Neuronal stem cell (in vitro differentiated cells): ENCODE data around the gene FCHSD2.

ENCODE experiments used
- DNase-seq: peaks from one replicate; pipeline ENCODE4 v3.0.0-alpha.2; 2013; ENCODE audit warnings: low spot score
- H2AFZ ChIP-seq: one replicate; pipeline ENCODE4 v1.6.1; 2013; ENCODE audit warnings: mild to moderate bottlenecking, low read length, inconsistent platforms
- H2AK5ac ChIP-seq: 2 replicates; pipeline ENCODE4 v1.6.1; 2013; ENCODE audit warnings: low read depth, mild to moderate bottlenecking, inconsistent platforms, low read length, moderate library complexity, mixed read lengths
- H2BK120ac ChIP-seq: 2 replicates; pipeline ENCODE4 v1.6.1; 2013; ENCODE audit warnings: low read depth, mild to moderate bottlenecking, inconsistent platforms, low read length, moderate library complexity, mixed read lengths
- H2BK12ac ChIP-seq: one replicate; pipeline ENCODE4 v1.6.1; 2013; ENCODE audit warnings: low read length, inconsistent platforms
- H2BK15ac ChIP-seq: 2 replicates; pipeline ENCODE4 v1.6.1; 2013; ENCODE audit warnings: mild to moderate bottlenecking, low read length, inconsistent platforms, mixed read lengths
- H2BK5ac ChIP-seq: one replicate; pipeline ENCODE4 v1.6.1; 2013; ENCODE audit warnings: inconsistent platforms, mild to moderate bottlenecking, low read length, moderate library complexity
- H3K14ac ChIP-seq: one replicate; pipeline ENCODE4 v1.6.1; 2013; ENCODE audit warnings: low read length, inconsistent platforms
- H3K18ac ChIP-seq: 2 replicates; pipeline ENCODE4 v1.6.1; 2013; ENCODE audit warnings: low read length, inconsistent platforms
- H3K23ac ChIP-seq: 2 replicates; pipeline ENCODE4 v1.6.1; 2013; ENCODE audit warnings: low read depth, mild to moderate bottlenecking, mixed read lengths, low read length, inconsistent platforms; ENCODE audit not compliant: poor library complexity
- H3K27ac ChIP-seq: replicated peaks from 3 replicates; pipeline ENCODE4 v1.5.1; 2013; ENCODE audit warnings: low read length, inconsistent platforms
- H3K27me3 ChIP-seq, 3 experiments: 2 replicates each; pipeline ENCODE4 v1.6.1; 2013; ENCODE audit warnings: low read length in 3 of 3, mild to moderate bottlenecking in 2 of 3, inconsistent platforms in 1 of 3, low read depth in 1 of 3, mixed read lengths in 1 of 3, moderate library complexity in 1 of 3; ENCODE audit not compliant: control insufficient read depth in 3 of 3, insufficient read depth in 3 of 3
- H3K36me3 ChIP-seq, 2 donors: replicated peaks in 1 of 2; 2 replicates each; pipeline ENCODE4 v1.6.1; 2013; ENCODE audit warnings: low read length in 2 of 2; ENCODE audit not compliant: control insufficient read depth in 2 of 2, insufficient read depth in 2 of 2
- H3K4ac ChIP-seq: 2 replicates; pipeline ENCODE4 v1.6.1; 2013; ENCODE audit warnings: inconsistent platforms, mild to moderate bottlenecking, low read length, moderate library complexity
- H3K4me1 ChIP-seq, 2 donors: 1 replicate in 1 of 2; 2 replicates in 1 of 2; pipeline ENCODE4 v1.6.1; 2013; ENCODE audit warnings: low read length in 2 of 2, low read depth in 1 of 2; ENCODE audit not compliant: control insufficient read depth in 2 of 2, insufficient read depth in 1 of 2
- H3K4me2 ChIP-seq: one replicate; pipeline ENCODE4 v1.6.1; 2013; ENCODE audit warnings: mild to moderate bottlenecking, low read length, inconsistent platforms; ENCODE audit not compliant: insufficient read depth, poor library complexity, severe bottlenecking
- H3K4me3 ChIP-seq, 2 donors: 2 replicates each; pipeline ENCODE4 v1.5.1; 2013; ENCODE audit warnings: low read length in 2 of 2, mild to moderate bottlenecking in 2 of 2, inconsistent platforms in 1 of 2, moderate library complexity in 1 of 2
- H3K79me1 ChIP-seq: one replicate; pipeline ENCODE4 v1.6.1; 2013; ENCODE audit warnings: low read depth, mild to moderate bottlenecking, inconsistent platforms, low read length, moderate library complexity
- H3K9ac ChIP-seq: one replicate; pipeline ENCODE4 v1.6.1; 2013; ENCODE audit warnings: mild to moderate bottlenecking, low read depth, low read length, inconsistent platforms; ENCODE audit not compliant: poor library complexity
- H3K9me3 ChIP-seq, 2 donors: replicated peaks in 1 of 2; 2 replicates each; pipeline versions ENCODE3 to v1.6.1; 2013; ENCODE audit warnings: low read length in 2 of 2, mild to moderate bottlenecking in 2 of 2, inconsistent platforms in 1 of 2, low read depth in 1 of 2, mixed read lengths in 1 of 2, moderate library complexity in 1 of 2; ENCODE audit not compliant: control insufficient read depth in 2 of 2, insufficient read depth in 1 of 2
- H4K8ac ChIP-seq: one replicate; pipeline ENCODE4 v1.6.1; 2013; ENCODE audit warnings: low read depth, mild to moderate bottlenecking, inconsistent platforms, low read length, moderate library complexity
- H4K91ac ChIP-seq: one replicate; pipeline ENCODE4 v1.6.1; 2013; ENCODE audit warnings: low read length, low read depth, mild to moderate bottlenecking, inconsistent platforms; ENCODE audit not compliant: poor library complexity
- WGBS, 2 donors: extraction: QIAGEN DNeasy Blood & Tissue Kit; methylation state at CpG; one replicate each; pipeline ENCODE4 v1.1.7; 2013; ENCODE audit warnings: missing lambda C conversion rate in 2 of 2, mixed read lengths in 1 of 2; ENCODE audit not compliant: insufficient read length in 2 of 2, insufficient replicate concordance in 1 of 2; ENCODE audit errors: extremely low coverage in 2 of 2; 5-methylcytosine and 5-hydroxymethylcytosine counted together

Gene FCHSD2

DNA sequence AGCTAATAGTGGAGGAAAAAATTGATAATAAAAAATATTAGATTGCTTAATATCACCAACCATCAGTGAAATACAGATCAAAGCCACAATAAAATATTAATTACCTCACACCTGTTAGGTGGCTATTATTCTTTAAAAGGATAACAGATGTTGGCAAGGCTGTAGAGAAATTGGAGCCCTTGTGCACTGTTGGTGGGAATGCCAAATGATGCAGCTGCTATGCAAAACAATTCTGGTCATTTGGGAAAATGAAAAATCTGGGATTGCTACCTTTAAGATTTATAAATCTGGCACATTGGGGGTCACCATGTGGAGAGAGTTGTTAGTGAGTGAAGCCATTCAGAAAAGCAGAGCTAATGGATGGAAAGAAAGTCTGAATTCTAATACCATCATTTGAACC, 143.4 kb downstream of the FCHSD2 start:
- Histone ChIP-seq H3K27me3 (no peaks in the 10 kb centered on the region), H3K18ac (no peak overlapping the region), H3K4ac (no peak overlapping the region), H3K27ac (no peak overlapping the region), H2BK12ac (no peak overlapping the region), H3K23ac (no peak overlapping the region), H3K9me3 (peaks cover 0 to 3% of the 10 kb centered on the region in 2 donors), H3K4me3 (no peak overlapping the region), H4K8ac (no peak overlapping the region), H3K4me2 (no peak overlapping the region), H2BK15ac (no peak overlapping the region), H3K4me1 (no peaks in the 10 kb centered on the region), H2AFZ (no peak overlapping the region), H2BK5ac (no peak overlapping the region), H4K91ac (no peak overlapping the region), H3K79me1 (no peaks in the 10 kb centered on the region), H2AK5ac (no peak overlapping the region), H2BK120ac (no peak overlapping the region), H3K14ac (no peak overlapping the region), H3K9ac (no peak overlapping the region), H3K36me3 (no peaks in the 10 kb centered on the region)
- no peak for DNase-seq

DNA sequence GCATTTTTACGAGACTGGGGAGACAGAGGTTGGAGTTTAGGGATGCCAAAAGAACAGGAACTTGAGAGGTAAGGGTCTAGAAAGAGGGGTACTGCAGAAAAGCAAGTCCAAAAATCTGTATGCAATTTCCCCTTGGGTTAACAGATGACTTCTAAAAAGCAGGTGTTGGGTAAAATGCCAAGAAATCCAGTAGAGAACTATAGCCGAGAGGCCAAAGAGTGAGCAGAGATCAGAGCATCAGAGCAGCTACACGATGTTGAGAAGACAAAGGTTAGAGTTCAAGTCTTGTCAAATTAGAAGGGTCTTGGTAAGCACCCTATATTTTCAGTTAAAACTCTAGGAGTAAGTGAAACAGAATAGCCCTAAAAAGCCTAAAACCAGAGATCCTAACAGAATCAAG, 145.2 kb downstream of the FCHSD2 start:
- no peak overlapping the region for H3K18ac ChIP-seq

DNA sequence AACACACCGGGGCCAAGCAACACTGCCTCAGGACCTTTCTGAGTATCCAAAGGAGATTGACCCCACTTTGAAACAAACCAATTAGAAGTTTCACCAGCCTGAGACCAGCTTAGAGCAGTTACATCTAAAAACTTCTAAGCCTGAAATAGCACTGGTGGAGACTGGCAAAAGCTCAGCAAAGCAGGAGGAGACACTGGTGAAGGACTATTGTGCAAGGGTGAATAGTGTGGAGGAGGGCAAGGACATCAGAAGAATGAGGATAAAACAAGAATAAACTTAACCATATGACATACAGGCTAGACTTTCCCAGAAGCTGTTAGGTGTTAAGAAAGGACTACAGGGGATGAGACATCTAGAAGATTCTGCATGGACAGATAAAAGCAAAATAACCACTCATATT, 152.4 kb downstream of the FCHSD2 start:
- Histone ChIP-seq H3K4me1 (peaks cover 0 to 3% of the 10 kb centered on the region in 2 donors), H3K4me3 (no peak overlapping the region), H2AK5ac (no peak overlapping the region), H2BK15ac (no peak overlapping the region), H4K8ac (no peak overlapping the region), H2BK5ac (no peak overlapping the region), H3K4ac (no peak overlapping the region), H3K9me3 (peaks cover 0 to 3% of the 10 kb centered on the region in 2 donors), H3K9ac (no peak overlapping the region), H3K27me3 (no peaks in the 10 kb centered on the region), H3K79me1 (no peaks in the 10 kb centered on the region), H2BK120ac (no peak overlapping the region), H2BK12ac (no peak overlapping the region), H2AFZ (no peak overlapping the region), H3K18ac (no peak overlapping the region), H4K91ac (no peak overlapping the region), H3K4me2 (no peak overlapping the region), H3K36me3 (peaks cover 0 to 20% of the 10 kb centered on the region in 2 donors), H3K27ac (no peak overlapping the region), H3K23ac (no peak overlapping the region), H3K14ac (no peak overlapping the region)
- no peak for DNase-seq
- no CpG with 5 or more reads among the region's 1 CpG for WGBS, 2 donors

More for the DNA sequence above, 145.2 kb downstream of the FCHSD2 start:
- no peak overlapping the region for H2BK5ac ChIP-seq
- DNase-seq = no peak
- no peak overlapping the region for H3K4me3 ChIP-seq
- no peak overlapping the region for H4K91ac ChIP-seq
- H3K4me2 ChIP-seq = no peak overlapping the region
- no peaks in the 10 kb centered on the region for H3K27me3 ChIP-seq
- no peak overlapping the region for H3K27ac ChIP-seq
- H2BK120ac ChIP-seq = no peak overlapping the region
- peaks cover 0 to 3% of the 10 kb centered on the region in 2 donors for H3K9me3 ChIP-seq
- no peak overlapping the region for H2BK12ac ChIP-seq
- no peaks in the 10 kb centered on the region for H3K4me1 ChIP-seq
- no peak overlapping the region for H2AFZ ChIP-seq
- no peak overlapping the region for H3K23ac ChIP-seq
- no peak overlapping the region for H2BK15ac ChIP-seq
- no peaks in the 10 kb centered on the region for H3K36me3 ChIP-seq
- H3K9ac ChIP-seq = no peak overlapping the region
- H4K8ac ChIP-seq = no peak overlapping the region
- no peaks in the 10 kb centered on the region for H3K79me1 ChIP-seq
- H3K4ac ChIP-seq = no peak overlapping the region
- no CpG with 5 or more reads among the region's 3 CpGs for WGBS, 2 donors
- H3K14ac ChIP-seq = no peak overlapping the region
- H2AK5ac ChIP-seq = no peak overlapping the region

DNA sequence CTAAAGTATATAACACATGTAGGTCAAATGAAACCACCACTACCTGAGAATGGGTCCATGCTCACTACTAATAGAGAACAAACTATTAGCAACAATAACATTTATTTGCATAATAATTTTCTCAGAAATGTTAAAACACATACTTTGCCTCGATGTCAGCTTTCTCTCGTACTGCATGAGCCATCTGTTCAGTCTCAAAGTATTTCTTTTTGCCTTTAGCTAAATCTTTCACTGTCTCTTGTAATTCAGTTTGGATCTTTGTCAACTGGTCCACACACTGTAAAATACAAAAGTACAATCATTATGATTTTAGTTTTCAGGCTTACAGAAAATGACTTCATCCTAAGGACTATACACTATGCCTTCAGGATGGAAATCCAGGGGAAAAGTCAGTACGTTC, 153.3 kb downstream of the FCHSD2 start:
- WGBS, 2 donors = no CpG with 5 or more reads among the region's 3 CpGs
- no peak overlapping the region for H2AFZ ChIP-seq
- no peak overlapping the region for H3K27ac ChIP-seq

More for the DNA sequence above, 153.3 kb downstream of the FCHSD2 start:
- H3K4me2 ChIP-seq = no peak overlapping the region
- no peaks in the 10 kb centered on the region for H3K9me3 ChIP-seq
- no peak overlapping the region for H3K23ac ChIP-seq
- no peak overlapping the region for H3K9ac ChIP-seq
- no peak overlapping the region for H3K4me3 ChIP-seq
- no peak overlapping the region for H3K18ac ChIP-seq
- no peaks in the 10 kb centered on the region for H3K79me1 ChIP-seq
- no peak overlapping the region for H4K91ac ChIP-seq
- H2BK120ac ChIP-seq = no peak overlapping the region
- H2AK5ac ChIP-seq = no peak overlapping the region
- no peaks in the 10 kb centered on the region for H3K27me3 ChIP-seq
- H3K4me1 ChIP-seq = peaks cover 0 to 3% of the 10 kb centered on the region in 2 donors
- no peak overlapping the region for H2BK15ac ChIP-seq
- no peak overlapping the region for H3K4ac ChIP-seq
- DNase-seq = no peak
- no peak overlapping the region for H4K8ac ChIP-seq
- peaks cover 0 to 24% of the 10 kb centered on the region in 2 donors for H3K36me3 ChIP-seq
- no peak overlapping the region for H2BK12ac ChIP-seq
- no peak overlapping the region for H2BK5ac ChIP-seq
- H3K14ac ChIP-seq = no peak overlapping the region
